IPS-20b (cell line): Measurements from ENCODE around the gene SNX3.
"Not testable (repeated sequence)": the region's sequence is repeated elsewhere in the genome, so short reads cannot be mapped to it uniquely, and the experiment has no call there.

Experiments used
- H3K27ac ChIP-seq: one replicate; pipeline ENCODE4 v1.5.1; 2013; ENCODE audit warnings: low read length
- H3K27me3 ChIP-seq: 2 replicates; pipeline ENCODE4 v1.6.1; 2013; ENCODE audit warnings: mild to moderate bottlenecking, low read length, inconsistent platforms; ENCODE audit not compliant: insufficient read depth
- H3K36me3 ChIP-seq: 2 replicates; pipeline ENCODE4 v1.6.1; 2013; ENCODE audit warnings: low read depth, mild to moderate bottlenecking, inconsistent platforms, low read length, moderate library complexity; ENCODE audit not compliant: insufficient read depth
- H3K4me1 ChIP-seq: 2 replicates; pipeline ENCODE4 v1.6.1; 2013; ENCODE audit warnings: mild to moderate bottlenecking, control low read depth, inconsistent platforms, low read length, moderate library complexity; ENCODE audit not compliant: insufficient read depth
- H3K4me3 ChIP-seq: 2 replicates; pipeline ENCODE4 v1.5.1; 2013; ENCODE audit warnings: mild to moderate bottlenecking, low read length, inconsistent platforms
- H3K9ac ChIP-seq: 2 replicates; pipeline ENCODE4 v1.6.1; 2013; ENCODE audit warnings: low read depth, mild to moderate bottlenecking, inconsistent platforms, low read length, moderate library complexity
- H3K9me3 ChIP-seq: 2 replicates; pipeline ENCODE4 v1.6.1; 2013; ENCODE audit warnings: mild to moderate bottlenecking, low read depth, low read length, inconsistent platforms; ENCODE audit not compliant: insufficient read depth

Gene SNX3

DNA sequence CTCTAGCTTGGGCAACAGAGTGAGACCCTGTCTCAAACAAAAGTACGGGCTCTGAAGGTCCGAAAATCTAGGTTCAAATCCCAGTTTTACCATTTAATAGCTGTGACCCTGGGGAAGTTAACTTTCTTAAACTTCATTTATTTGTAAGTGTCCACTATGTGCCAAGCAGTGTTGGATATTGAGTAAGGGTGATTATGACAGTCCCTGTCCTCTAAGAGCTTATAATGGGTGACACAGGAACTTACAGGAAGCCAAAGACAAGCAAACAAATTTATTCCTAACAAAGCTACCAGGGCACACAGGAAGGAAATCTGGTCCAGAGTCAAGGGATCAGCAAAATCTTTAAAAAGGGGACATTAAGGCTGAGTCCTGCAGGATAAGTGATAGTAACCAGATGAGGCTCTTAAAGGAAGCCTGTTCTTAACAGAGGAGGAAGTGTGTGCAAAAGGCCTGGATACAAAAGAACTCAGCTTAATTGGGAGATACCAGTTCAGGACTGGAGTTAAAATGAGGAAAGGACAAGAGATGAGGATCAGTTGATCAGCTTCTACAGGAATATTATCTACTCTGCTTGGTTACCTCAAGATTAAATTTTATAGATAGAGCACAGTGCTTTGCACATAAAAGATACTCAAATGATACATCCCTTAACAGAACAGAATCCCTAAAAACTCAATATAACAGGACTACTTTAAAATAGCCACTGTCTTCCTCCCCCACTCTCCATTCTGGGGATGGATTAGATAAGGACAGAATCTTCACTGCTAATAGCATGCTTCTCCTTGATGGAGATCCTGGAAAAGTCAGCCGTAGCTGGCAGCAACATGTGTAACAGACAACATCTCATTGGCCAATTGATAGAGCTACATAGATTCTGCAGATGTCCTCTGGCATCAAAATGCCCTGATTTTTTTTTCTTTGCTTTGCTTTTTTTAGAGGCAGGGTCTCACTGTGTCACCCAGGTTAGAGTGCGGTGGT is 6.1 kb downstream of the SNX3 start:
- Histone ChIP-seq H3K9ac (no peak overlapping the region), H3K27ac (no peak overlapping the region), H3K4me1 (no peaks in the 10 kb centered on the region; the same call in 1 of the 2 replicates), H3K9me3 (no peaks in the 10 kb centered on the region), H3K4me3 (no peak overlapping the region), H3K27me3 (no peaks in the 10 kb centered on the region), H3K36me3 (no peaks in the 10 kb centered on the region; the same call in 1 of the 2 replicates)

DNA sequence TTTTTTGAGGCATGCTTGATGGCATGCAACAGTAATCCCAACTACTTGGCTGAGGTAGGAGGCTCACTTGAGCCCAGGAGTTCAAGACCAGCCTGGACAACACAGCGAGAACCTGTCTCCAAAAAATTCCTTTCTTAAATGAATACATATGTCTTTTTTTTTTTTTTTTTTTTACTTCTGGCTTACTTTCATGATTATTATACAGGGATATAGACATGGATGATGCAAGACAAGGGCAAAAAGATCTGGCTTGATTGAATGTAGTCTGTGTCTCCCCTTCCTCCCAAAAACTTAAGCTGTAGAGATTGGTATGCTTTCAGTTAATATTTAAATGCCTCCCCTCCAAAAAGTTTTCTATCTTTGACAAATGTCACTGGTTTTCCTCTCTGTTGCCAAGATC is 7.6 kb downstream of the SNX3 start:
- Histone ChIP-seq H3K9ac (no peak overlapping the region), H3K4me3 (no peak overlapping the region), H3K36me3 (no peaks in the 10 kb centered on the region; the same call in 1 of the 2 replicates), H3K27ac (no peak overlapping the region), H3K27me3 (no peaks in the 10 kb centered on the region), H3K4me1 (no peaks in the 10 kb centered on the region), H3K9me3 (no peaks in the 10 kb centered on the region)

DNA sequence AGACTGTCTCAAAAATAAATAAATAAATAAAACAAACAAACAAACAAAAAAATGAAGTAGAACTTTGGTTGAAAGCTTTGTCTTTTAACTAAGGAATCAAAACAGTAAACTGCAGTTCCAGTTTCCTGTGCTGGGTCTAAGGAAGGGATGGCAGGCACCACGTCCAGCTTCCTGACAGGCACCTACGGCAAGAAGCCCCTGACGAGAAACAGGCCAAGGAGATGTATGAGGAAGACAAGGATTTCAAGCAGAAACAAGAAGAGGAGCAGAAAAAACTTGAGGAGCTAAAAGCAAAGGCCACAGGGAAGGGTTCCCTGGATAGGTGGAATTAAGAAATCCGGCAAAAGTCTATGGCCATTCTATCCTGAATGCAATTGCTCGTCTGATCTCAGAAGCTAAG is 8.8 kb downstream of the SNX3 start:
- Histone ChIP-seq H3K9me3 (no peaks in the 10 kb centered on the region), H3K9ac (no peak overlapping the region), H3K36me3 (no peaks in the 10 kb centered on the region; the same call in 1 of the 2 replicates), H3K4me3 (no peak overlapping the region), H3K27me3 (no peaks in the 10 kb centered on the region), H3K4me1 (no peaks in the 10 kb centered on the region), H3K27ac (no peak overlapping the region)

GRCh38 chr6:108251252-108251651 is 9.6 kb downstream of the SNX3 start:
- Histone ChIP-seq H3K36me3 (no peaks in the 10 kb centered on the region; the same call in 1 of the 2 replicates), H3K27ac (no peak overlapping the region), H3K9me3 (no peaks in the 10 kb centered on the region), H3K4me3 (no peak overlapping the region), H3K27me3 (no peaks in the 10 kb centered on the region), H3K9ac (no peak overlapping the region), H3K4me1 (no peaks in the 10 kb centered on the region)

GRCh38 chr6:108250240-108250866 is 10.5 kb downstream of the SNX3 start:
- no peak overlapping the region for H3K9ac ChIP-seq
- no peak overlapping the region for H3K4me3 ChIP-seq
- H3K27ac ChIP-seq: no peak overlapping the region
- no peaks in the 10 kb centered on the region; the same call in 1 of the 2 replicates for H3K36me3 ChIP-seq
- no peaks in the 10 kb centered on the region for H3K9me3 ChIP-seq
- no peaks in the 10 kb centered on the region for H3K4me1 ChIP-seq
- H3K27me3 ChIP-seq: no peaks in the 10 kb centered on the region

GRCh38 chr6:108247965-108248536 is 12.8 kb downstream of the SNX3 start:
- no peaks in the 10 kb centered on the region for H3K9me3 ChIP-seq
- H3K9ac ChIP-seq: no peak overlapping the region
- no peak overlapping the region for H3K27ac ChIP-seq
- no peaks in the 10 kb centered on the region for H3K27me3 ChIP-seq
- no peaks in the 10 kb centered on the region for H3K4me1 ChIP-seq
- H3K36me3 ChIP-seq: no peaks in the 10 kb centered on the region; the same call in 1 of the 2 replicates
- no peak overlapping the region for H3K4me3 ChIP-seq

DNA sequence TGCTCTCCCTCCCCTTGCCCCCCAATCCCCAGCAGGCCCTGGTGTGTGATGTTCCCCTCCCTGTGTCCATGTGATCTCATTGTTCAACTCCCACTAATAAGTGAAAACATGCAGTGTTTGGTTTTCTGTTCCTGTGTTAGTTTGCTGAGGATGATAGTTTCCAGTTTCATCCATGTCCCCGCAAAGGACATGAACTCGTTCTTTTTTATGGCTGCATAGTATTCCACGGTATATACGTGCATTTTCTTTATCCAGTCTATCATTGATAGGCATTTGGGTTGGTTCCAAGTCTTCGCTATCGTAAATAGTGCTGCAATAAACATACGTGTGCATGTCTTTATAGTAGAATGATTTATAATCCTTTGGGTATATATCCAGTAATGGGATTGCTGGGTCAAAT is 15.7 kb downstream of the SNX3 start:
- H3K27ac ChIP-seq, H3K9me3 ChIP-seq, H3K36me3 ChIP-seq, H3K4me3 ChIP-seq, H3K27me3 ChIP-seq, H3K9ac ChIP-seq, H3K4me1 ChIP-seq: not testable (repeated sequence)

GRCh38 chr6:108243836-108244235 is 17.0 kb downstream of the SNX3 start:
- Histone ChIP-seq H3K9ac (no peak overlapping the region), H3K27ac (no peak overlapping the region), H3K4me1 (no peaks in the 10 kb centered on the region), H3K9me3 (no peaks in the 10 kb centered on the region; the same call in 1 of the 2 replicates), H3K27me3 (no peaks in the 10 kb centered on the region), H3K4me3 (no peak overlapping the region), H3K36me3 (no peaks in the 10 kb centered on the region)

GRCh38 chr6:108242721-108243120 is 18.1 kb downstream of the SNX3 start:
- Histone ChIP-seq H3K9me3 (no peaks in the 10 kb centered on the region; the same call in 1 of the 2 replicates), H3K36me3 (no peaks in the 10 kb centered on the region), H3K4me3 (no peak overlapping the region), H3K9ac (no peak overlapping the region), H3K4me1 (no peaks in the 10 kb centered on the region), H3K27ac (no peak overlapping the region), H3K27me3 (no peaks in the 10 kb centered on the region)

GRCh38 chr6:108242259-108242658 is 18.6 kb downstream of the SNX3 start:
- Histone ChIP-seq H3K9me3 (no peaks in the 10 kb centered on the region; the same call in 1 of the 2 replicates), H3K9ac (no peak overlapping the region), H3K36me3 (no peaks in the 10 kb centered on the region)

DNA sequence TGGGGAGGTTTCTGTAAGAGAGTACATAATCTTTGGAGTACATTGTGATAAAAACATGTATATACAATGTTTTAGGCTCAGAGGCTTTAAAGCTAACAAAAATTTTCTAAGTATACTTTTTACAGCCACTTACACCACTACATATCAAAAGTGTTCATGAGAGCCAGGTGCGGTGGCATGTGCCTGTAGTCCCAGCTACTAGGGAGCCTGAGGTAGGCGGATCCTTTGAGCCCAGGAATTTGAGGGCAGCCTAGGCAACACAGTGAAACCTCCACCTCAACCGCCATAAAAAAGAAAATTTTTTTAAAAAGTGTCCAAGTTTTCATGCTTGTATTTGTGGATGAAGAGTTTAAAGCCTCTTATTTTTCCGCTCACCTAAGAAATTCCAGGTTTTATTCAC is 22.5 kb downstream of the SNX3 start:
- H3K4me1 ChIP-seq: no peaks in the 10 kb centered on the region
- H3K36me3 ChIP-seq: no peaks in the 10 kb centered on the region
- no peaks in the 10 kb centered on the region for H3K27me3 ChIP-seq
- H3K27ac ChIP-seq: no peak overlapping the region
- no peaks in the 10 kb centered on the region; the same call in 1 of the 2 replicates for H3K9me3 ChIP-seq
- H3K9ac ChIP-seq: no peak overlapping the region
- H3K4me3 ChIP-seq: no peak overlapping the region

More at GRCh38 chr6:108242259-108242658, 18.6 kb downstream of the SNX3 start:
- Histone ChIP-seq H3K4me1 (no peaks in the 10 kb centered on the region), H3K27me3 (no peaks in the 10 kb centered on the region), H3K4me3 (no peak overlapping the region), H3K27ac (no peak overlapping the region)
